ENCODE measurements around the gene CDYL2.

DNA sequence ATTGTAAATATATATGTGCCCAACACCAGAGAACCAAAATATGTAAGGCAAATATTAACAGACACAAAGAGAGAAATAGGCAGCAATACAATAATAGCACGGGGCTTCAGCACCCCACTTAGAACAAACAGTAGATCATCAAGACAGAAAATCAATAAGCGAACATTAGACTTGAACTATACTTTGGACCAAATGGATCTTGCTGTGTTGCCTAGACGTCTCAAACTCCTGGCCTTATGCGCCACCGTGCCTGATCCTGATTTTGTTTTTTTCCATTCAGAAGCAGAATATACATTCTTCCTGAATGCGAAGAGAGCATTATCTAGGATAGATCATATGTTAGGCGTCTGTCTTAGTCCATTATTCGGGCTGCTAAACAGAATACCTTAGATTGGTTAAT lies 41.9 kb upstream of the CDYL2 start:
- TF ChIP-seq, protein P1, sequence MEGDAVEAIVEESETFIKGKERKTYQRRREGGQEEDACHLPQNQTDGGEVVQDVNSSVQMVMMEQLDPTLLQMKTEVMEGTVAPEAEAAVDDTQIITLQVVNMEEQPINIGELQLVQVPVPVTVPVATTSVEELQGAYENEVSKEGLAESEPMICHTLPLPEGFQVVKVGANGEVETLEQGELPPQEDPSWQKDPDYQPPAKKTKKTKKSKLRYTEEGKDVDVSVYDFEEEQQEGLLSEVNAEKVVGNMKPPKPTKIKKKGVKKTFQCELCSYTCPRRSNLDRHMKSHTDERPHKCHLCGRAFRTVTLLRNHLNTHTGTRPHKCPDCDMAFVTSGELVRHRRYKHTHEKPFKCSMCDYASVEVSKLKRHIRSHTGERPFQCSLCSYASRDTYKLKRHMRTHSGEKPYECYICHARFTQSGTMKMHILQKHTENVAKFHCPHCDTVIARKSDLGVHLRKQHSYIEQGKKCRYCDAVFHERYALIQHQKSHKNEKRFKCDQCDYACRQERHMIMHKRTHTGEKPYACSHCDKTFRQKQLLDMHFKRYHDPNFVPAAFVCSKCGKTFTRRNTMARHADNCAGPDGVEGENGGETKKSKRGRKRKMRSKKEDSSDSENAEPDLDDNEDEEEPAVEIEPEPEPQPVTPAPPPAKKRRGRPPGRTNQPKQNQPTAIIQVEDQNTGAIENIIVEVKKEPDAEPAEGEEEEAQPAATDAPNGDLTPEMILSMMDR (IDR thresholded peaks at IDR 0.05), result no peak
- TF ChIP-seq IRF2 (CRISPR knock-in tag; IDR thresholded peaks at IDR 0.05; ENCODE audit: borderline replicate concordance, low read depth) (no peak), FOXJ3 (CRISPR knock-in tag; IDR thresholded peaks at IDR 0.05; ENCODE audit: borderline replicate concordance) (no peak), CREB1 (CRISPR knock-in tag; IDR thresholded peaks at IDR 0.05) (no peak), TP53 (CRISPR knock-in tag; IDR thresholded peaks at IDR 0.05) (no peak), ETV6 (CRISPR knock-in tag; IDR thresholded peaks at IDR 0.05) (no peak), MXD4 (CRISPR knock-in tag; IDR thresholded peaks at IDR 0.05; ENCODE audit: borderline replicate concordance) (no peak)
- TF ChIP-seq, protein P2, sequence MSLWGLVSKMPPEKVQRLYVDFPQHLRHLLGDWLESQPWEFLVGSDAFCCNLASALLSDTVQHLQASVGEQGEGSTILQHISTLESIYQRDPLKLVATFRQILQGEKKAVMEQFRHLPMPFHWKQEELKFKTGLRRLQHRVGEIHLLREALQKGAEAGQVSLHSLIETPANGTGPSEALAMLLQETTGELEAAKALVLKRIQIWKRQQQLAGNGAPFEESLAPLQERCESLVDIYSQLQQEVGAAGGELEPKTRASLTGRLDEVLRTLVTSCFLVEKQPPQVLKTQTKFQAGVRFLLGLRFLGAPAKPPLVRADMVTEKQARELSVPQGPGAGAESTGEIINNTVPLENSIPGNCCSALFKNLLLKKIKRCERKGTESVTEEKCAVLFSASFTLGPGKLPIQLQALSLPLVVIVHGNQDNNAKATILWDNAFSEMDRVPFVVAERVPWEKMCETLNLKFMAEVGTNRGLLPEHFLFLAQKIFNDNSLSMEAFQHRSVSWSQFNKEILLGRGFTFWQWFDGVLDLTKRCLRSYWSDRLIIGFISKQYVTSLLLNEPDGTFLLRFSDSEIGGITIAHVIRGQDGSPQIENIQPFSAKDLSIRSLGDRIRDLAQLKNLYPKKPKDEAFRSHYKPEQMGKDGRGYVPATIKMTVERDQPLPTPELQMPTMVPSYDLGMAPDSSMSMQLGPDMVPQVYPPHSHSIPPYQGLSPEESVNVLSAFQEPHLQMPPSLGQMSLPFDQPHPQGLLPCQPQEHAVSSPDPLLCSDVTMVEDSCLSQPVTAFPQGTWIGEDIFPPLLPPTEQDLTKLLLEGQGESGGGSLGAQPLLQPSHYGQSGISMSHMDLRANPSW (CRISPR knock-in tag; conservative IDR thresholded peaks at IDR 0.05; ENCODE audit: low read depth), result no peak
- TF ChIP-seq, protein P3, sequence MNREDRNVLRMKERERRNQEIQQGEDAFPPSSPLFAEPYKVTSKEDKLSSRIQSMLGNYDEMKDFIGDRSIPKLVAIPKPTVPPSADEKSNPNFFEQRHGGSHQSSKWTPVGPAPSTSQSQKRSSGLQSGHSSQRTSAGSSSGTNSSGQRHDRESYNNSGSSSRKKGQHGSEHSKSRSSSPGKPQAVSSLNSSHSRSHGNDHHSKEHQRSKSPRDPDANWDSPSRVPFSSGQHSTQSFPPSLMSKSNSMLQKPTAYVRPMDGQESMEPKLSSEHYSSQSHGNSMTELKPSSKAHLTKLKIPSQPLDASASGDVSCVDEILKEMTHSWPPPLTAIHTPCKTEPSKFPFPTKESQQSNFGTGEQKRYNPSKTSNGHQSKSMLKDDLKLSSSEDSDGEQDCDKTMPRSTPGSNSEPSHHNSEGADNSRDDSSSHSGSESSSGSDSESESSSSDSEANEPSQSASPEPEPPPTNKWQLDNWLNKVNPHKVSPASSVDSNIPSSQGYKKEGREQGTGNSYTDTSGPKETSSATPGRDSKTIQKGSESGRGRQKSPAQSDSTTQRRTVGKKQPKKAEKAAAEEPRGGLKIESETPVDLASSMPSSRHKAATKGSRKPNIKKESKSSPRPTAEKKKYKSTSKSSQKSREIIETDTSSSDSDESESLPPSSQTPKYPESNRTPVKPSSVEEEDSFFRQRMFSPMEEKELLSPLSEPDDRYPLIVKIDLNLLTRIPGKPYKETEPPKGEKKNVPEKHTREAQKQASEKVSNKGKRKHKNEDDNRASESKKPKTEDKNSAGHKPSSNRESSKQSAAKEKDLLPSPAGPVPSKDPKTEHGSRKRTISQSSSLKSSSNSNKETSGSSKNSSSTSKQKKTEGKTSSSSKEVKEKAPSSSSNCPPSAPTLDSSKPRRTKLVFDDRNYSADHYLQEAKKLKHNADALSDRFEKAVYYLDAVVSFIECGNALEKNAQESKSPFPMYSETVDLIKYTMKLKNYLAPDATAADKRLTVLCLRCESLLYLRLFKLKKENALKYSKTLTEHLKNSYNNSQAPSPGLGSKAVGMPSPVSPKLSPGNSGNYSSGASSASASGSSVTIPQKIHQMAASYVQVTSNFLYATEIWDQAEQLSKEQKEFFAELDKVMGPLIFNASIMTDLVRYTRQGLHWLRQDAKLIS (CRISPR knock-in tag; IDR thresholded peaks at IDR 0.05; ENCODE audit: borderline replicate concordance), result no peak
- TF ChIP-seq, protein P4, sequence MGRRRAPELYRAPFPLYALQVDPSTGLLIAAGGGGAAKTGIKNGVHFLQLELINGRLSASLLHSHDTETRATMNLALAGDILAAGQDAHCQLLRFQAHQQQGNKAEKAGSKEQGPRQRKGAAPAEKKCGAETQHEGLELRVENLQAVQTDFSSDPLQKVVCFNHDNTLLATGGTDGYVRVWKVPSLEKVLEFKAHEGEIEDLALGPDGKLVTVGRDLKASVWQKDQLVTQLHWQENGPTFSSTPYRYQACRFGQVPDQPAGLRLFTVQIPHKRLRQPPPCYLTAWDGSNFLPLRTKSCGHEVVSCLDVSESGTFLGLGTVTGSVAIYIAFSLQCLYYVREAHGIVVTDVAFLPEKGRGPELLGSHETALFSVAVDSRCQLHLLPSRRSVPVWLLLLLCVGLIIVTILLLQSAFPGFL (CRISPR knock-in tag; IDR thresholded peaks at IDR 0.05; ENCODE audit: borderline replicate concordance), result no peak
- TF ChIP-seq, protein P5, sequence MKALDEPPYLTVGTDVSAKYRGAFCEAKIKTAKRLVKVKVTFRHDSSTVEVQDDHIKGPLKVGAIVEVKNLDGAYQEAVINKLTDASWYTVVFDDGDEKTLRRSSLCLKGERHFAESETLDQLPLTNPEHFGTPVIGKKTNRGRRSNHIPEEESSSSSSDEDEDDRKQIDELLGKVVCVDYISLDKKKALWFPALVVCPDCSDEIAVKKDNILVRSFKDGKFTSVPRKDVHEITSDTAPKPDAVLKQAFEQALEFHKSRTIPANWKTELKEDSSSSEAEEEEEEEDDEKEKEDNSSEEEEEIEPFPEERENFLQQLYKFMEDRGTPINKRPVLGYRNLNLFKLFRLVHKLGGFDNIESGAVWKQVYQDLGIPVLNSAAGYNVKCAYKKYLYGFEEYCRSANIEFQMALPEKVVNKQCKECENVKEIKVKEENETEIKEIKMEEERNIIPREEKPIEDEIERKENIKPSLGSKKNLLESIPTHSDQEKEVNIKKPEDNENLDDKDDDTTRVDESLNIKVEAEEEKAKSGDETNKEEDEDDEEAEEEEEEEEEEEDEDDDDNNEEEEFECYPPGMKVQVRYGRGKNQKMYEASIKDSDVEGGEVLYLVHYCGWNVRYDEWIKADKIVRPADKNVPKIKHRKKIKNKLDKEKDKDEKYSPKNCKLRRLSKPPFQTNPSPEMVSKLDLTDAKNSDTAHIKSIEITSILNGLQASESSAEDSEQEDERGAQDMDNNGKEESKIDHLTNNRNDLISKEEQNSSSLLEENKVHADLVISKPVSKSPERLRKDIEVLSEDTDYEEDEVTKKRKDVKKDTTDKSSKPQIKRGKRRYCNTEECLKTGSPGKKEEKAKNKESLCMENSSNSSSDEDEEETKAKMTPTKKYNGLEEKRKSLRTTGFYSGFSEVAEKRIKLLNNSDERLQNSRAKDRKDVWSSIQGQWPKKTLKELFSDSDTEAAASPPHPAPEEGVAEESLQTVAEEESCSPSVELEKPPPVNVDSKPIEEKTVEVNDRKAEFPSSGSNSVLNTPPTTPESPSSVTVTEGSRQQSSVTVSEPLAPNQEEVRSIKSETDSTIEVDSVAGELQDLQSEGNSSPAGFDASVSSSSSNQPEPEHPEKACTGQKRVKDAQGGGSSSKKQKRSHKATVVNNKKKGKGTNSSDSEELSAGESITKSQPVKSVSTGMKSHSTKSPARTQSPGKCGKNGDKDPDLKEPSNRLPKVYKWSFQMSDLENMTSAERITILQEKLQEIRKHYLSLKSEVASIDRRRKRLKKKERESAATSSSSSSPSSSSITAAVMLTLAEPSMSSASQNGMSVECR (CRISPR knock-in tag; IDR thresholded peaks at IDR 0.05; ENCODE audit: borderline replicate concordance), result no peak
- TF ChIP-seq, protein P6, sequence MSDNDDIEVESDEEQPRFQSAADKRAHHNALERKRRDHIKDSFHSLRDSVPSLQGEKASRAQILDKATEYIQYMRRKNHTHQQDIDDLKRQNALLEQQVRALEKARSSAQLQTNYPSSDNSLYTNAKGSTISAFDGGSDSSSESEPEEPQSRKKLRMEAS (CRISPR knock-in tag; IDR thresholded peaks at IDR 0.05), result no peak
- TF ChIP-seq, protein P7, sequence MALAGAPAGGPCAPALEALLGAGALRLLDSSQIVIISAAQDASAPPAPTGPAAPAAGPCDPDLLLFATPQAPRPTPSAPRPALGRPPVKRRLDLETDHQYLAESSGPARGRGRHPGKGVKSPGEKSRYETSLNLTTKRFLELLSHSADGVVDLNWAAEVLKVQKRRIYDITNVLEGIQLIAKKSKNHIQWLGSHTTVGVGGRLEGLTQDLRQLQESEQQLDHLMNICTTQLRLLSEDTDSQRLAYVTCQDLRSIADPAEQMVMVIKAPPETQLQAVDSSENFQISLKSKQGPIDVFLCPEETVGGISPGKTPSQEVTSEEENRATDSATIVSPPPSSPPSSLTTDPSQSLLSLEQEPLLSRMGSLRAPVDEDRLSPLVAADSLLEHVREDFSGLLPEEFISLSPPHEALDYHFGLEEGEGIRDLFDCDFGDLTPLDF (CRISPR knock-in tag; IDR thresholded peaks at IDR 0.05), result no peak
